Activated CD4-positive, alpha-beta memory T cell treated with anti-CD3 and anti-CD28 coated beads for 36 hours (primary cell): ENCODE measurements around the gene PPME1. TPM values are rescaled to one million over a fixed set of nuclear protein-coding genes. Genes with fewer than 3 reads are reported as not detected.

Source experiments
- CTCF ChIA-PET: fragments of 350-600 bp; sonication (Branson Sonifier 250); formaldehyde crosslinking; loops from one replicate; lab custom pipeline; 2021; ENCODE audit warnings: antibody characterized with exemption, inconsistent platforms; lab: Charles Lee
- POLR2A ChIA-PET: fragments of 350-600 bp; sonication (Branson Sonifier 250); formaldehyde crosslinking; loops from one replicate; lab custom pipeline; 2021; ENCODE audit warnings: antibody characterized with exemption; lab: Charles Lee
- DNase-seq: peaks from one replicate; pipeline ENCODE4 v3.0.0-alpha.2; 2020
- H3K27ac Mint-ChIP-seq: one replicate; pipeline ENCODE4 v1.8.0; 2021; ENCODE audit warnings: mixed read lengths
- H3K27me3 Mint-ChIP-seq: one replicate; pipeline ENCODE4 v1.8.0; 2021; ENCODE audit warnings: mixed read lengths
- H3K36me3 Mint-ChIP-seq: one replicate; pipeline ENCODE4 v1.8.0; 2021; ENCODE audit warnings: mixed read lengths
- H3K4me1 Mint-ChIP-seq: one replicate; pipeline ENCODE4 v1.8.0; 2021; ENCODE audit warnings: low read depth, mixed read lengths
- H3K4me3 Mint-ChIP-seq: one replicate; pipeline ENCODE4 v1.8.0; 2021; ENCODE audit warnings: mild to moderate bottlenecking, mixed read lengths
- H3K9me3 Mint-ChIP-seq: one replicate; pipeline ENCODE4 v1.8.0; 2021; ENCODE audit warnings: mixed read lengths
- intact Hi-C: fragments of 100-400 bp; cut with micrococcal nuclease; formaldehyde crosslinking; loops from one replicate; pipeline ENCODE4 v1.15.1; 2023
- total RNA-seq, 2 experiments: library from RNA; stranded (reverse); gene quantifications; one replicate each; pipeline ENCODE4 v1.2.3, GENCODE V29; 2021

The PPME1 gene
- total RNA-seq, 2 experiments from 2014 or later, result 37.9 to 38.5 TPM

- H3K4me3 Mint-ChIP-seq, result no peak overlapping the region
- no peaks in the 10 kb centered on the region for H3K27me3 Mint-ChIP-seq
- peak; percentile 11 for DNase-seq
- ChIA-PET CTCF (interaction anchor here (0.9 to 1.6 kb wide), 5 partner anchors 13 to 409 kb away, joined by 3 to 7 read pairs (median 4); partner anchors contain the start of gene RAB6A), POLR2A (interaction anchor here (0.6 to 3.1 kb wide), 9 partner anchors 14 to 409 kb away, joined by 3 to 10 read pairs (median 5); partner anchors contain the start of genes RAB6A and UCP2)
- intact Hi-C loops, result loop anchor here (2.0 to 5.0 kb wide), 2 partner anchors 138 to 205 kb away; no protein-coding TSS in a partner anchor
- H3K27ac Mint-ChIP-seq, result no peak overlapping the region
- peaks cover 15% of the 10 kb centered on the region for H3K4me1 Mint-ChIP-seq
- H3K36me3 Mint-ChIP-seq, result peaks cover 20% of the 10 kb centered on the region
- no peaks in the 10 kb centered on the region for H3K9me3 Mint-ChIP-seq
Measured at GRCh38 chr11:74169738-74170458, 1.2 kb upstream of the PPME1 start.

- Mint-ChIP-seq H3K9me3 (no peaks in the 10 kb centered on the region), H3K36me3 (peaks cover 14% of the 10 kb centered on the region), H3K27ac (no peak overlapping the region), H3K4me3 (no peak overlapping the region), H3K4me1 (peaks cover 18% of the 10 kb centered on the region), H3K27me3 (no peaks in the 10 kb centered on the region)
- ChIA-PET POLR2A (interaction anchor here (1.1 to 3.1 kb wide), 8 partner anchors 12 to 817 kb away, joined by 3 to 10 read pairs (median 5); partner anchors contain the start of genes NEU3, RAB6A and UCP2), CTCF (interaction anchor here (0.7 to 1.7 kb wide), 6 partner anchors 11 to 152 kb away, joined by 3 to 7 read pairs (median 4); no protein-coding TSS in a partner anchor)
- DNase-seq, result no peak
- intact Hi-C loops, result loop anchor here (1.0 to 5.0 kb wide), 6 partner anchors 139 to 573 kb away; partner anchors contain the start of genes FAM168A and PGM2L1
Measured at GRCh38 chr11:74171630-74171968, 510 bp downstream of the PPME1 start.

DNA sequence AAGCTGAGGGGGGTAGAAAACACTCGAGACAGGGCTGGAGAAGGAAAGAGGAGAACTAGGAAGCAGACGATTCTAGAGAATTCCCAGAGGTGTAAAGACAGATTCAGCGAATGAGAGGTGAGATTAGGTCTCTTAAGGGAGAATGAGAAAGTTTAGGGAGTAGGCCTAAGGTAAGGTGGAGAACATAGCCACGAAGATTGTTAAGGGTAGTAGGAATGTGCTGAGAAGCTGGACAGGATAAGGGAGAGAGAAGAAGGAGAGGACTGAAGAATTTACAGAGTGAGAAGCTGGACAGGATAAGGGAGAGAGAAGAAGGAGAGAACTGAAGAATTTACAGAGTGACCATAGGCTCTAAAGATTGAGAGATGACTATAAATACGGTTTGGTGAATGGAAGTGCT is 908 bp downstream of the PPME1 start:
- ChIA-PET CTCF (interaction anchor here (0.7 to 1.7 kb wide), 3 partner anchors 11 to 149 kb away, joined by 3 to 7 read pairs (median 3); no protein-coding TSS in a partner anchor), POLR2A (interaction anchor here (1.9 to 3.1 kb wide), 3 partner anchors 12 to 199 kb away, joined by 6 to 10 read pairs (median 8); no protein-coding TSS in a partner anchor)
- H3K27ac Mint-ChIP-seq, result no peak overlapping the region
- no peaks in the 10 kb centered on the region for H3K27me3 Mint-ChIP-seq
- H3K4me1 Mint-ChIP-seq, result peaks cover 18% of the 10 kb centered on the region
- H3K9me3 Mint-ChIP-seq, result no peaks in the 10 kb centered on the region
- intact Hi-C loops, result loop anchor here (1.0 to 5.0 kb wide), 6 partner anchors 140 to 574 kb away; partner anchors contain the start of genes FAM168A and PGM2L1
- no peak overlapping the region for H3K4me3 Mint-ChIP-seq
- H3K36me3 Mint-ChIP-seq, result peaks cover 10% of the 10 kb centered on the region
- DNase-seq, result no peak

DNA sequence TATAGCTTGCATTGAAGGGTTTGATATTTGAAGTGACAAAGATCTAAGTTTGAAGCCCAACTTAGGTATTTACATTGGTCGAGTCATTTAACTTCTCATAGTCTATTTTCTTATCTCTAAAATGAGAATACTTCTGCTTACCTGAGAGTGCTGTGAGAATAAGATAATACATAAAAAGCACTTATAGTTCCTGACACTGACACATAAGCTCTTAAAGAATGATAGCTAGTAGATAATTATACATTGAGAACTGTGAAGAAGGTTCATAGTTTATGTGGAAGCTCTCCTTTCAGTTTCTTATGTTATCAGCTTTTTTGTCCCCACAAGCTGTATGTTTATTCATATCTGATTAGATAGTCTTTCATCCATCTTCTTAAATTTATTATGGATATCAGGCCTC is 4.8 kb downstream of the PPME1 start:
- H3K27me3 Mint-ChIP-seq, result no peaks in the 10 kb centered on the region

DNA sequence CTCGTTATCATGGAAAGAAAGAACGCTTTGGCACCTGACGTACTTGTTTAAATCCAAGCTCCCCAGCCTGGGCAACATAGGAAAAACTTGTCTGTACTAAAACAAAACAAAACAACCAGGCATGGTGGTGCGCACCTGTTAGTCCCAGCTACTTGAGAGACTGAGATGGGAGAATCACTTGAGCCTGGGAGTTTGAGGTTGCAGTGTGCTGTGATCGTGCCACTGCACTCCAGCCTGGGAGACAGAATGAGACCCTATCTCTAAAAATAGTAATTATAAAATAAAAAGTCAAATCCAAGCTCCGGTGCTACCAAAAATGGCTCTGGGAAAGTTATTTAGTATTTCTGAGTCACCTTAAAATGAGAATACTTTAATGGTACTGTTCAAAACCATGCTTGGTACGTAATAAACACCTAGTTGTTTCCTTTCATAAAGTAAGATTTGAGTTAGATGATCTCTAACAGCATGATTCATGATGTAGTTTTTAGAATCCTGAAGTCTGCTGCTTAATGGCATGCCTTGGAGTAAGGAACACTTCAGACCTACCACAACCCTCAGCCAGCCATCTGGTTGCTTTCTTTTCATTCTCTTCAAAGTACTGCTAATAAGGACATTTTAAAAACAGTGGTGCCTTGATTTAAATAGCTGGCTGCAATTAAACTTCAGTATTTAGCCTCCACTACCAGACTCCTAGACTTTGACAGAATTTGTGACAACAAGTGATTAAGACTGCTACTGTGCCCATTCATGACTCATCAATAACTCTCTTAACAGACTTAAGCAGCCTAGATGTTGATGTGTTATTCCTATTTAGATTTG is 8.4 kb downstream of the PPME1 start:
- CTCF ChIA-PET, result no interaction called here
- POLR2A ChIA-PET, result no interaction called here
- Mint-ChIP-seq H3K36me3 (peaks cover 2% of the 10 kb centered on the region), H3K4me1 (peaks cover 22% of the 10 kb centered on the region), H3K4me3 (no peak overlapping the region), H3K9me3 (no peaks in the 10 kb centered on the region), H3K27me3 (no peaks in the 10 kb centered on the region), H3K27ac (no peak overlapping the region)
- intact Hi-C loops, result no loop called here
- DNase-seq, result no peak

More for the DNA sequence above, 4.8 kb downstream of the PPME1 start:
- CTCF ChIA-PET, result interaction anchor here (0.8 kb wide), 1 partner anchor 212 kb away, joined by 6 read pairs; no protein-coding TSS in a partner anchor
- intact Hi-C loops, result no loop called here
- peaks cover 2% of the 10 kb centered on the region for H3K36me3 Mint-ChIP-seq
- H3K27ac Mint-ChIP-seq, result no peak overlapping the region
- no peak overlapping the region for H3K4me3 Mint-ChIP-seq
- DNase-seq, result no peak
- POLR2A ChIA-PET, result interaction anchor here (0.6 kb wide), 1 partner anchor 204 kb away, joined by 5 read pairs; no protein-coding TSS in a partner anchor
- H3K9me3 Mint-ChIP-seq, result no peaks in the 10 kb centered on the region
- H3K4me1 Mint-ChIP-seq, result peaks cover 27% of the 10 kb centered on the region

GRCh38 chr11:74182635-74183034 is 11.5 kb downstream of the PPME1 start:
- intact Hi-C loops, result no loop called here
- ChIA-PET POLR2A (no interaction called here), CTCF (interaction anchor here (1.3 to 1.4 kb wide), 2 partner anchors 10 to 12 kb away, joined by 3 to 4 read pairs; partner anchors contain the start of genes C2CD3 and PPME1)
- Mint-ChIP-seq H3K27ac (no peak overlapping the region), H3K4me3 (no peak overlapping the region), H3K9me3 (no peaks in the 10 kb centered on the region), H3K4me1 (peaks cover 30% of the 10 kb centered on the region), H3K36me3 (peaks cover 7% of the 10 kb centered on the region), H3K27me3 (no peaks in the 10 kb centered on the region)
- no peak for DNase-seq

GRCh38 chr11:74185285-74185684 is 14.2 kb downstream of the PPME1 start:
- peaks cover 23% of the 10 kb centered on the region for H3K4me1 Mint-ChIP-seq
- H3K27me3 Mint-ChIP-seq, result no peaks in the 10 kb centered on the region
- H3K4me3 Mint-ChIP-seq, result no peak overlapping the region
- no peak for DNase-seq
- POLR2A ChIA-PET, result no interaction called here
- H3K27ac Mint-ChIP-seq, result no peak overlapping the region
- CTCF ChIA-PET, result no interaction called here
- H3K9me3 Mint-ChIP-seq, result peaks cover 2% of the 10 kb centered on the region
- intact Hi-C loops, result no loop called here
- peaks cover 16% of the 10 kb centered on the region for H3K36me3 Mint-ChIP-seq

DNA sequence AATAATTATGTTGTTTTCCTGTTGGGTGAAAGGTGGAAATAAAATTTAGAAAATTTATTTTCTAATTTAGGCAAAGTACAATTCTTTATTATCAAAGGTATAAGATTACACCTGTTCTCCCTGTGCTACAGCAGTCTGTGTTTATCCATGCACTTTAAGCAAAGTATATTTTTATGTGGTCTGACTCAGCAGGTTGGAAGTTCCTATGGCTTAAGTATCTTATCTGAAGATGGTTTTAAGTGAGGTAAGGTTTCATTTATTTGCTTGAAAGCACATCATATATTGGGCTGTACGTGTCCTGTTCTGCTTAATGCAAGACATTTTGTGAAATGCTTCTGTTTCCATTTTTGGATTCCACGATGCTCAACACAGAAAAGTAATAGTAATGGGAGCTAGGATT is 14.6 kb downstream of the PPME1 start:
- Mint-ChIP-seq H3K27ac (no peak overlapping the region), H3K36me3 (peaks cover 21% of the 10 kb centered on the region), H3K27me3 (no peaks in the 10 kb centered on the region), H3K4me1 (peaks cover 23% of the 10 kb centered on the region), H3K4me3 (no peak overlapping the region), H3K9me3 (peaks cover 6% of the 10 kb centered on the region)
- ChIA-PET POLR2A (no interaction called here), CTCF (no interaction called here)
- DNase-seq, result no peak
- intact Hi-C loops, result no loop called here

DNA sequence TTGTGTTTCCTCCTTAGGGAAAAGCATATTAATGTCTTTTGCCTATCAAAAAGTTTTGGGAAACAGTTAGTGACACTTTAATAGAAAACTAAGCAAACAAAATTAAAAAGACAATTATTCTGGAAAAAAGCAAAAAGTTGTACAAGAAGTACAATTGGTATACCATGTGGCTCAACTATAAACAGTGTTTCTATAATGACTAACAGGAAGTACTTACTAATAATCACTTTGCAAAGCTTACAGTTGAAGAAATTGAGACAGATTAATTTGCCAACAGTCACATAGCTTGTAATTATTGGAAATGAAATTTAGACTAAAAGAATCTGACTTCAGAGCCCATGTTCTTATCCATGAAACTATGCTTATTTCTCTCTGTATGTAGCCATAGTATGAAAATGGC is 24.7 kb downstream of the PPME1 start:
- POLR2A ChIA-PET, result no interaction called here
- intact Hi-C loops, result no loop called here
- Mint-ChIP-seq H3K27ac (no peak overlapping the region), H3K36me3 (peaks cover 29% of the 10 kb centered on the region), H3K4me3 (no peak overlapping the region), H3K4me1 (peaks cover 3% of the 10 kb centered on the region), H3K27me3 (no peaks in the 10 kb centered on the region), H3K9me3 (peaks cover 8% of the 10 kb centered on the region)
- CTCF ChIA-PET, result interaction anchor here (1.2 kb wide), 1 partner anchor 60 kb away, joined by 3 read pairs; no protein-coding TSS in a partner anchor
- no peak for DNase-seq

- H3K9me3 Mint-ChIP-seq, result peaks cover 4% of the 10 kb centered on the region
- CTCF ChIA-PET, result no interaction called here
Measured at GRCh38 chr11:74196781-74197486, 25.8 kb downstream of the PPME1 start.

DNA sequence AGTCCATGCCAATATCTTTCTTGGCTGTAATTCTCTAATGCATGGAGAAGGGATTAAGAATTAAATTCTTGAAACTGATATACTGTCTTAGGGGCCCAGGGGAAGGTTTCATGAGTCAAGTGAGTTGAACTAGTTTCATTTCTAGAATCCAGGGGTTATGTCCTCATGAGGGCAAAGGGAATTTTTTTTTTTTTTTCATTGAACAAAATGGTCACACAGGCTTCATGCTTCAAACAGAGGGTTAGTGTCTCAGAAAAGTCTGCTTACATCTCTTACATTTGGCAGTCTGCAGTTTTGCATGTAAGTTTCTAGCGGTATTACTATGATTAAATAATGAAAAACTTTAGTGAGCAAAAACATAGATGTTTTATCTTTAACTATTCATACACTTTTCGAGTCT is 32.9 kb downstream of the PPME1 start:
- Mint-ChIP-seq H3K4me3 (no peak overlapping the region), H3K27ac (no peak overlapping the region), H3K9me3 (no peaks in the 10 kb centered on the region), H3K27me3 (no peaks in the 10 kb centered on the region), H3K36me3 (peaks cover 22% of the 10 kb centered on the region), H3K4me1 (peaks cover 16% of the 10 kb centered on the region)
- POLR2A ChIA-PET, result no interaction called here
- DNase-seq, result no peak
- intact Hi-C loops, result no loop called here
- CTCF ChIA-PET, result no interaction called here

More at GRCh38 chr11:74196781-74197486, 25.8 kb downstream of the PPME1 start:
- no peaks in the 10 kb centered on the region for H3K27me3 Mint-ChIP-seq
- DNase-seq, result no peak
- peaks cover 3% of the 10 kb centered on the region for H3K4me1 Mint-ChIP-seq
- POLR2A ChIA-PET, result no interaction called here
- intact Hi-C loops, result no loop called here
- peaks cover 24% of the 10 kb centered on the region for H3K36me3 Mint-ChIP-seq
- H3K27ac Mint-ChIP-seq, result no peak overlapping the region
- H3K4me3 Mint-ChIP-seq, result no peak overlapping the region
